Measurements from ENCODE around the gene PGM2L1. TPM values are rescaled to one million over a fixed set of nuclear protein-coding genes. Genes with fewer than 3 reads are reported as not detected.

The PGM2L1 gene
- total RNA-seq, 1 donor from 2014 or later: 97.2 TPM

DNA sequence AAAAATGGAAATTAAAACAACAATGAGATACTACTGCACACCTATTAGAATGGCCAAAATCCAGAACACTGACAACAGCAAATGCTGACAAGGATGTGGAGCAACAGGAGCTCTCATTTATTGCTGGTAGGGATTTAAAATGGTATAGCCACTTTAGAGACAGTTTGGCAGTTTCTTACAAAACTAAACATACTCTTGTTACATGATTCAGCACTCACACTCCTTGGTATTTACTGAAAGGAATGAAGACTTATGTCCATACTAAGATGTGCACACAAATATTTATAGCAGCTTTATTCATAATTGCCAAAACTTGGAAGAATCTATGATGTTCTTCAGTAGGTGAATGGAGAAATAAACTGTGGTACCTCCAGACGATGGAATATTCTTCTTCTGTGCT, 40.8 kb downstream of the PGM2L1 start:
- Mint-ChIP-seq H3K4me1 (ENCODE audit: low read depth, unreplicated experiment) (peaks cover 17% of the 10 kb centered on the region), H3K27me3 (ENCODE audit: unreplicated experiment) (peaks cover 3% of the 10 kb centered on the region), H3K9me3 (ENCODE audit: unreplicated experiment) (peaks cover 7% of the 10 kb centered on the region), H3K27ac (ENCODE audit: unreplicated experiment) (no peak overlapping the region), H3K4me3 (ENCODE audit: unreplicated experiment) (no peak overlapping the region), H3K36me3 (ENCODE audit: unreplicated experiment) (peaks cover 30% of the 10 kb centered on the region)
- DNase-seq: no peak
- TF ChIP-seq, protein P1, sequence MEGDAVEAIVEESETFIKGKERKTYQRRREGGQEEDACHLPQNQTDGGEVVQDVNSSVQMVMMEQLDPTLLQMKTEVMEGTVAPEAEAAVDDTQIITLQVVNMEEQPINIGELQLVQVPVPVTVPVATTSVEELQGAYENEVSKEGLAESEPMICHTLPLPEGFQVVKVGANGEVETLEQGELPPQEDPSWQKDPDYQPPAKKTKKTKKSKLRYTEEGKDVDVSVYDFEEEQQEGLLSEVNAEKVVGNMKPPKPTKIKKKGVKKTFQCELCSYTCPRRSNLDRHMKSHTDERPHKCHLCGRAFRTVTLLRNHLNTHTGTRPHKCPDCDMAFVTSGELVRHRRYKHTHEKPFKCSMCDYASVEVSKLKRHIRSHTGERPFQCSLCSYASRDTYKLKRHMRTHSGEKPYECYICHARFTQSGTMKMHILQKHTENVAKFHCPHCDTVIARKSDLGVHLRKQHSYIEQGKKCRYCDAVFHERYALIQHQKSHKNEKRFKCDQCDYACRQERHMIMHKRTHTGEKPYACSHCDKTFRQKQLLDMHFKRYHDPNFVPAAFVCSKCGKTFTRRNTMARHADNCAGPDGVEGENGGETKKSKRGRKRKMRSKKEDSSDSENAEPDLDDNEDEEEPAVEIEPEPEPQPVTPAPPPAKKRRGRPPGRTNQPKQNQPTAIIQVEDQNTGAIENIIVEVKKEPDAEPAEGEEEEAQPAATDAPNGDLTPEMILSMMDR (IDR thresholded peaks at IDR 0.05; ENCODE audit: partially characterized antibody, unreplicated experiment): no peak

DNA sequence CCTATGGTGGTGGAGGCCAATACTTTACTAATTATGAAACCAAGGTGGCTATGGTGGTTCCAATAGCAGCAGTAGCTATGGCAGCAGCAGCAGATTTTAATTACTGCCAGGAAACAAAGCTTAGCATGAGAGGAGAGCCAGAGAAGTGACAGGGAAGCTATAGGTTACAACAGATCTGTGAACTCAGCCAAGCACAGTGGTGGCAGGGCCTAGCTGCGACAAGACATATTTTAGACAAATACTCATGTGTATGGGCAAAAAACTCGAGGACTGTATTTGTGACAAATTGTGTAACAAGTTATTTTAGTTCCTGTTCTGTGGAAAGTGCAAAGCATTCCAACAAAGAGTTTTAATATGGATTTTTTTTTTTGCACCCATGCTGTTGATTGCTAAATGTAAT, 42.6 kb downstream of the PGM2L1 start:
- peaks cover 18% of the 10 kb centered on the region for H3K4me1 Mint-ChIP-seq (ENCODE audit: low read depth, unreplicated experiment)

DNA sequence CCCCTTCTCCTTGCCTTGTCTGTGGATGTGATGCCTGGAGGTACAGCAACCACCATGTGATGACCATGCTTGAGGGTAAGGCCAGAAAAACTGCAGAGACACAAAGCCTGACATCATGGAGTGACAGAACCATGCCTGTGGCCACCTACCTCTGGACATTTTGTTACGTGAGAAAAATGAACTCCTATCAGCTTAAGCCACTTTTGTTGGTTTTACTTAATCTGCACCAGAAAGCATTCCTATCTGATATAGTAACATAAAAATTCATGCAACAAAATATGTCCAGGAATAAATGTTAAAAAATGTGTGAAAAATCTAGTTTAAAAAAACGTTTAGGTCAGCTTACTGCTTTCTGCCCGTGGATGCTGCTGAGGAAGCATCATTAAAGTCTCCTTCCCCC, 44.2 kb downstream of the PGM2L1 start:
- Mint-ChIP-seq H3K4me3 (ENCODE audit: unreplicated experiment) (no peak overlapping the region), H3K36me3 (ENCODE audit: unreplicated experiment) (peaks cover 17% of the 10 kb centered on the region), H3K27ac (ENCODE audit: unreplicated experiment) (peak overlapping the region; percentile 95)

More for the DNA sequence above, 42.6 kb downstream of the PGM2L1 start:
- no peak overlapping the region for H3K4me3 Mint-ChIP-seq (ENCODE audit: unreplicated experiment)
- H3K36me3 Mint-ChIP-seq (ENCODE audit: unreplicated experiment): peaks cover 23% of the 10 kb centered on the region
- peaks cover 3% of the 10 kb centered on the region for H3K27me3 Mint-ChIP-seq (ENCODE audit: unreplicated experiment)
- H3K9me3 Mint-ChIP-seq (ENCODE audit: unreplicated experiment): peaks cover 8% of the 10 kb centered on the region
- TF ChIP-seq, protein P1 (IDR thresholded peaks at IDR 0.05; ENCODE audit: partially characterized antibody, unreplicated experiment): no peak
- no peak for DNase-seq
- H3K27ac Mint-ChIP-seq (ENCODE audit: unreplicated experiment): peak overlapping the region; percentile 39

DNA sequence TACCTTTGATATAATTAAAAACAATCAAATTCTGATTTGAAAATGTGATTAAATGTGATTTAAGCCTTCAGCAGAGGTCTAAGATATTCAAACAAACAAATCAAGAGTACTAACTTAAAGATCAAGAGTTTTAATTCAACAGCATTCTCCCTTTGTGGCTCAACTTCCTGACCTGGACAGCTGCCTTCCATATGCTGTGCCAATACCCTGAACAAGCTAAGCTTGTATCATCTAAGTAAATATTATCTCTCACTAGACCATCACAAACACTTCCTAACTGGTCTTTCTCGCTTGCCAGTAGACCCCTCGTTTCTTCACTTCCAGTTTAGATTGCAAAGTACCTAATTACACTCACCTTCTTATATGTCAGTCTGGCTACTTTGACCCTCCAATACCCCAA, 50.9 kb downstream of the PGM2L1 start:
- peaks cover 3% of the 10 kb centered on the region for H3K4me1 Mint-ChIP-seq (ENCODE audit: low read depth, unreplicated experiment)
- peak overlapping the region; percentile 24 for H3K27ac Mint-ChIP-seq (ENCODE audit: unreplicated experiment)
- peaks cover 19% of the 10 kb centered on the region for H3K36me3 Mint-ChIP-seq (ENCODE audit: unreplicated experiment)
- TF ChIP-seq, protein P1 (IDR thresholded peaks at IDR 0.05; ENCODE audit: partially characterized antibody, unreplicated experiment): no peak
- DNase-seq: no peak
- H3K9me3 Mint-ChIP-seq (ENCODE audit: unreplicated experiment): peaks cover 1% of the 10 kb centered on the region
- H3K27me3 Mint-ChIP-seq (ENCODE audit: unreplicated experiment): no peaks in the 10 kb centered on the region
- no peak overlapping the region for H3K4me3 Mint-ChIP-seq (ENCODE audit: unreplicated experiment)

More for the DNA sequence above, 44.2 kb downstream of the PGM2L1 start:
- peaks cover 18% of the 10 kb centered on the region for H3K4me1 Mint-ChIP-seq (ENCODE audit: low read depth, unreplicated experiment)
- DNase-seq: no peak
- H3K9me3 Mint-ChIP-seq (ENCODE audit: unreplicated experiment): peaks cover 7% of the 10 kb centered on the region
- peaks cover 3% of the 10 kb centered on the region for H3K27me3 Mint-ChIP-seq (ENCODE audit: unreplicated experiment)
- TF ChIP-seq, protein P1 (IDR thresholded peaks at IDR 0.05; ENCODE audit: partially characterized antibody, unreplicated experiment): no peak

DNA sequence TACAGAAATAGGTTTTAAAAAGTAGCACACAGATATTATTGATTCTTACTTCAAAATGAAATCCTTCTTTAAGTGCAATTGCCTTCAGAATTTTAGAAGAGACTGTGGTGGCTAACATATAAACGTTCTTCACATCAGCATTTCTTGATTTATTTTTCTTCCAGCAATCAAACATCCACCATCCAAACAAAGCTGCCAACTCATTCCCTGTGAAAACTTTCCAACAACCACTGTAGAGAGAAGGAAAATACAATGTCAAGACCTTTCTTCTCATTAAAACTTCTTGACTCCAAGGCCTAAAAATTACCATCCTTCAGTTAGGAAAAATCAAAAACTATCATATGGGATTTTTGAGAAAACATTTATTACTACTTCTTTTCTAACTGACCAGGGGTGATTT, 52.8 kb downstream of the PGM2L1 start:
- H3K27ac Mint-ChIP-seq (ENCODE audit: unreplicated experiment): no peak overlapping the region
- H3K4me1 Mint-ChIP-seq (ENCODE audit: low read depth, unreplicated experiment): peaks cover 3% of the 10 kb centered on the region
- no peak for DNase-seq
- H3K36me3 Mint-ChIP-seq (ENCODE audit: unreplicated experiment): peaks cover 19% of the 10 kb centered on the region
- H3K4me3 Mint-ChIP-seq (ENCODE audit: unreplicated experiment): no peak overlapping the region
- no peaks in the 10 kb centered on the region for H3K9me3 Mint-ChIP-seq (ENCODE audit: unreplicated experiment)
- H3K27me3 Mint-ChIP-seq (ENCODE audit: unreplicated experiment): no peaks in the 10 kb centered on the region
- TF ChIP-seq, protein P1 (IDR thresholded peaks at IDR 0.05; ENCODE audit: partially characterized antibody, unreplicated experiment): no peak
